Liver (tissue), 9 donors: Measurements from ENCODE around the gene SCEL. TPM values are rescaled to one million over a fixed set of nuclear protein-coding genes. Genes with fewer than 3 reads are reported as not detected.

Experiments used
- DNase-seq: peaks from one replicate; pipeline ENCODE4 v3.0.0-alpha.2; 2017; ENCODE audit warnings: low spot score
- H3K27ac ChIP-seq, 2 donors: one replicate each; pipeline ENCODE4 v1.7.0; 2013; ENCODE audit warnings: inconsistent platforms in 2 of 2, low read length in 2 of 2, control low read depth in 1 of 2, low read depth in 1 of 2, mild to moderate bottlenecking in 1 of 2
- H3K27me3 ChIP-seq, 4 donors: one replicate each; pipeline versions ENCODE4 v1.6.1 to v1.7.0; 2013; ENCODE audit warnings: low read length in 3 of 4, inconsistent platforms in 1 of 4, mild to moderate bottlenecking in 1 of 4, moderate library complexity in 1 of 4; ENCODE audit not compliant: control insufficient read depth in 4 of 4, insufficient read depth in 4 of 4
- H3K36me3 ChIP-seq, 4 donors: one replicate each; pipeline versions ENCODE4 v1.6.1 to v1.7.0; 2013; ENCODE audit warnings: low read length in 3 of 4, mild to moderate bottlenecking in 3 of 4, low read depth in 1 of 4, moderate library complexity in 1 of 4; ENCODE audit not compliant: control insufficient read depth in 4 of 4, insufficient read depth in 3 of 4
- H3K4me1 ChIP-seq, 4 donors: one replicate each; pipeline versions ENCODE4 v1.6.1 to v1.7.0; 2013; ENCODE audit warnings: low read length in 3 of 4, mild to moderate bottlenecking in 3 of 4, moderate library complexity in 1 of 4; ENCODE audit not compliant: control insufficient read depth in 4 of 4, insufficient read depth in 4 of 4
- H3K4me3 ChIP-seq, 3 donors: one replicate each; pipeline versions ENCODE4 v1.6.1 to v1.7.0; 2013; ENCODE audit warnings: low read length in 3 of 3, control low read depth in 1 of 3, low read depth in 1 of 3, mild to moderate bottlenecking in 1 of 3
- H3K9ac ChIP-seq, 2 donors: one replicate each; pipeline ENCODE4 v1.7.0; 2013; ENCODE audit warnings: low read length in 2 of 2, mild to moderate bottlenecking in 2 of 2, moderate library complexity in 2 of 2, control low read depth in 1 of 2, low read depth in 1 of 2
- H3K9me3 ChIP-seq, 4 donors: one replicate each; pipeline versions ENCODE4 v1.6.1 to v1.7.0; 2013; ENCODE audit warnings: low read length in 3 of 4; ENCODE audit not compliant: control insufficient read depth in 4 of 4
- ATF3 ChIP-seq: IDR thresholded peaks from 2 replicates; pipeline ENCODE4 v1.6.1; 2016; ENCODE audit warnings: antibody characterized with exemption
- CTCF ChIP-seq: fragments of 150-350 bp; IDR thresholded peaks from 2 replicates; pipeline ENCODE4 v1.5.1; 2017; ENCODE audit warnings: improper control_type of control experiment, low read depth, low read length; ENCODE audit not compliant: missing input control
- EGR1 ChIP-seq, 2 donors: IDR thresholded peaks; 2 replicates each; pipeline ENCODE4 v1.6.1; 2016 to 2018; ENCODE audit warnings: antibody characterized with exemption in 2 of 2, low read depth in 2 of 2
- FOXA1 ChIP-seq: IDR thresholded peaks from 2 replicates; pipeline ENCODE4 v1.6.1; 2016; ENCODE audit warnings: antibody characterized with exemption
- FOXA2 ChIP-seq: IDR thresholded peaks from 2 replicates; pipeline ENCODE4 v1.6.1; 2016; ENCODE audit warnings: antibody characterized with exemption
- GABPA ChIP-seq, 2 donors: IDR thresholded peaks in 1 of 2; conservative IDR thresholded peaks in 1 of 2; 2 replicates each; pipeline ENCODE4 v1.6.1; 2016; ENCODE audit warnings: antibody characterized with exemption in 2 of 2, mild to moderate bottlenecking in 1 of 2, moderate library complexity in 1 of 2
- HNF4A ChIP-seq, 2 donors: conservative IDR thresholded peaks; 2 replicates each; pipeline ENCODE4 v1.6.1; 2016; ENCODE audit warnings: antibody characterized with exemption in 2 of 2, mild to moderate bottlenecking in 2 of 2
- HNF4G ChIP-seq: IDR thresholded peaks from 2 replicates; pipeline ENCODE4 v1.6.1; 2016; ENCODE audit warnings: antibody characterized with exemption
- JUND ChIP-seq, 2 donors: IDR thresholded peaks; 2 replicates each; pipeline ENCODE4 v1.6.1; 2016; ENCODE audit warnings: antibody characterized with exemption in 2 of 2
- MAX ChIP-seq: IDR thresholded peaks from 2 replicates; pipeline ENCODE4 v1.6.1; 2016; ENCODE audit warnings: antibody characterized with exemption
- NR2F2 ChIP-seq: IDR thresholded peaks from 2 replicates; pipeline ENCODE4 v1.6.1; 2016; ENCODE audit warnings: antibody characterized with exemption
- RAD21 ChIP-seq, 2 donors: IDR thresholded peaks; 2 replicates each; pipeline ENCODE4 v1.6.1; 2016; ENCODE audit warnings: antibody characterized with exemption in 2 of 2, mild to moderate bottlenecking in 2 of 2
- REST ChIP-seq: IDR thresholded peaks from 2 replicates; pipeline ENCODE4 v1.6.1; 2016; ENCODE audit warnings: antibody characterized with exemption, mild to moderate bottlenecking
- RXRA ChIP-seq, 2 donors: IDR thresholded peaks; 2 replicates each; pipeline ENCODE4 v1.6.1; 2017 to 2018; ENCODE audit warnings: antibody characterized with exemption in 2 of 2, mild to moderate bottlenecking in 1 of 2
- SP1 ChIP-seq: IDR thresholded peaks from 2 replicates; pipeline ENCODE4 v1.6.1; 2018; ENCODE audit warnings: antibody characterized with exemption, mild to moderate bottlenecking
- TAF1 ChIP-seq: conservative IDR thresholded peaks from 2 replicates; pipeline ENCODE4 v1.6.1; 2016; ENCODE audit warnings: antibody characterized with exemption, mild to moderate bottlenecking
- YY1 ChIP-seq: IDR thresholded peaks from 2 replicates; pipeline ENCODE4 v1.6.1; 2016; ENCODE audit warnings: antibody characterized with exemption, mild to moderate bottlenecking
- ZBTB33 ChIP-seq: IDR thresholded peaks from 2 replicates; pipeline ENCODE4 v1.6.1; 2016; ENCODE audit warnings: antibody characterized with exemption
- WGBS: extraction: QIAGEN DNeasy Blood & Tissue Kit; methylation state at CpG from one replicate; pipeline ENCODE4 v1.1.7; 2013; 5-methylcytosine and 5-hydroxymethylcytosine counted together
- polyA plus RNA-seq, 2 donors: library from polyadenylated mRNA; stranded (reverse) in 1 of 2; unstranded in 1 of 2; fragments of 200-250 nt in 1 of 2; fragments of >200 nt in 1 of 2; fragmentation: Nextera tagmentation in 1 of 2; extraction: Ambion mirVana in 1 of 2; gene quantifications; one replicate each; pipeline versions ENCODE4 v1.2.1 to v1.2.3, GENCODE V29; 2013 to 2015
- total RNA-seq, 2 donors: library from RNA; depleted of rRNA; stranded (reverse); fragments of >200 nt; gene quantifications; one replicate each; pipeline ENCODE4 v1.2.3, GENCODE V29; 2014
- donor health status: healthy.
- donor health status: healthy.
- donor health status: healthy.
- donor health status: healthy.
- donor health status: healthy.

SCEL gene
- total and polyA plus RNA-seq, 4 donors = 0.02 TPM; not detected in 3

- H3K9me3 ChIP-seq = no peaks in the 10 kb centered on the region
- TF ChIP-seq FOXA1 = no peak
- H3K27ac ChIP-seq = no peak overlapping the region
- DNase-seq = no peak
- H3K4me1 ChIP-seq = no peaks in the 10 kb centered on the region
- no peak overlapping the region for H3K4me3 ChIP-seq
- peaks cover 0 to 4% (median 0%) of the 10 kb centered on the region in 4 donors for H3K27me3 ChIP-seq
- H3K9ac ChIP-seq = no peak overlapping the region
- WGBS = 57% methylated on average over 5 of the region's 5 CpGs
- H3K36me3 ChIP-seq = no peaks in the 10 kb centered on the region
These were observed 27.4 kb upstream of the SCEL start for GRCh38 chr13:77507931-77508776.

- H3K27me3 ChIP-seq = peaks cover 0 to 4% (median 0%) of the 10 kb centered on the region in 4 donors
- H3K36me3 ChIP-seq = no peaks in the 10 kb centered on the region
- TF ChIP-seq TAF1 (no peak), JUND (IDR thresholded peaks at IDR 0.05) (no peak), ATF3 (no peak), HNF4G (no peak), RXRA (IDR thresholded peaks at IDR 0.05) (no peak)
- H3K9ac ChIP-seq = no peak overlapping the region
- no peak overlapping the region for H3K4me3 ChIP-seq
- no peaks in the 10 kb centered on the region for H3K4me1 ChIP-seq
- WGBS = 62% methylated on average over 4 of the region's 4 CpGs
- no peak overlapping the region for H3K27ac ChIP-seq
- no peaks in the 10 kb centered on the region for H3K9me3 ChIP-seq
- DNase-seq = no peak
These were observed 26.4 kb upstream of the SCEL start for GRCh38 chr13:77508959-77509620.

- Histone ChIP-seq H3K4me1 (no peaks in the 10 kb centered on the region), H3K9ac (no peak overlapping the region), H3K36me3 (no peaks in the 10 kb centered on the region), H3K27me3 (peaks cover 0 to 4% (median 0%) of the 10 kb centered on the region in 4 donors), H3K9me3 (no peaks in the 10 kb centered on the region), H3K27ac (no peak overlapping the region), H3K4me3 (no peak overlapping the region)
- no peak for TF ChIP-seq TAF1
- no peak for TF ChIP-seq NR2F2
- no peak for TF ChIP-seq RAD21 (IDR thresholded peaks at IDR 0.05)
- no peak for TF ChIP-seq RXRA (IDR thresholded peaks at IDR 0.05)
- no peak for TF ChIP-seq HNF4A (conservative IDR thresholded peaks at IDR 0.05)
- no peak for TF ChIP-seq HNF4G
- TF ChIP-seq JUND (IDR thresholded peaks at IDR 0.05) = no peak
- TF ChIP-seq CTCF = no peak
- TF ChIP-seq YY1 = no peak
- TF ChIP-seq REST = no peak
- no peak for TF ChIP-seq ATF3
- no peak for TF ChIP-seq EGR1 (IDR thresholded peaks at IDR 0.05; ENCODE audit: low read depth in 2 of 2)
- no peak for TF ChIP-seq MAX
- TF ChIP-seq SP1 = no peak
- TF ChIP-seq FOXA2 = no peak
- no peak for TF ChIP-seq FOXA1
- TF ChIP-seq ZBTB33 = no peak
- TF ChIP-seq GABPA (IDR thresholded peaks at IDR 0.05 in 1 of 2, conservative IDR thresholded peaks at IDR 0.05 in 1 of 2) = no peak
- 92% methylated on average over 3 of the region's 3 CpGs for WGBS
- no peak for DNase-seq
These were observed 25.4 kb upstream of the SCEL start for GRCh38 chr13:77510156-77510555.
